Peyer's patch (tissue), 4 donors: Measurements from ENCODE around the gene E4F1.

Experiments
- CTCF ChIP-seq, 6 experiments: fragments of 450-650 bp in 4 of 6; fragments of 200-600 bp in 2 of 6; sonication (generic) in 1 of 6; IDR thresholded peaks; one replicate each; pipeline ENCODE4 v1.5.1; 2017 to 2019; ENCODE audit warnings: antibody characterized with exemption in 6 of 6, mild to moderate bottlenecking in 3 of 6, moderate library complexity in 1 of 6
- POLR2A ChIP-seq, 2 donors: fragments of 450-650 bp; IDR thresholded peaks; one replicate each; pipeline ENCODE4 v1.5.1; 2017; ENCODE audit warnings: antibody characterized with exemption in 2 of 2, mild to moderate bottlenecking in 2 of 2, moderate library complexity in 2 of 2

GRCh38 chr16:2243031-2243528, 19.7 kb downstream of the E4F1 start:
- TF ChIP-seq CTCF (IDR thresholded peaks at IDR 0.05) (no peak), POLR2A (IDR thresholded peaks at IDR 0.05) (no peak)
